ENCODE results near the gene TMIGD1.

Gene TMIGD1

GRCh38 chr17:30369995-30370394 lies 36.1 kb upstream of the TMIGD1 start:
- no peak overlapping the region for H2AFZ ChIP-seq (ENCODE audit: low read length)
- H3F3A ChIP-seq (ENCODE audit: insufficient read depth, low read length): no peaks in the 10 kb centered on the region
- H3K27ac ChIP-seq (ENCODE audit: low read length): no peak overlapping the region
- DNase-seq: no peak
- H3K79me2 ChIP-seq (ENCODE audit: low read length): no peaks in the 10 kb centered on the region
- H3K4me2 ChIP-seq (ENCODE audit: low read depth, low read length): no peak overlapping the region
- no peaks in the 10 kb centered on the region for H3K9me3 ChIP-seq (replicated peaks; ENCODE audit: insufficient read depth, low read length)
- H3K4me3 ChIP-seq (ENCODE audit: low read length): no peak overlapping the region
- H3K9me2 ChIP-seq (replicated peaks; ENCODE audit: insufficient read depth, low read length): no peaks in the 10 kb centered on the region
- H3K9ac ChIP-seq (ENCODE audit: low read length): no peak overlapping the region
- H4K20me1 ChIP-seq (ENCODE audit: insufficient read depth, low read length): no peaks in the 10 kb centered on the region
- no peaks in the 10 kb centered on the region for H3K4me1 ChIP-seq (ENCODE audit: low read length)
- no peak for TF ChIP-seq EZH2 (optimal IDR thresholded peaks at IDR 0.05; ENCODE audit: low read depth, low read length)
- no peak for TF ChIP-seq CTCF (IDR thresholded peaks at IDR 0.05; ENCODE audit: low read length)
- no peak for TF ChIP-seq EZH2phosphoT487 (IDR thresholded peaks at IDR 0.05; ENCODE audit: low read length)
- H3K27me3 ChIP-seq (replicated peaks; ENCODE audit: insufficient read depth, low read length): no peaks in the 10 kb centered on the region
- no peaks in the 10 kb centered on the region for H3K36me3 ChIP-seq (replicated peaks; ENCODE audit: insufficient read depth, low read length)

DNA sequence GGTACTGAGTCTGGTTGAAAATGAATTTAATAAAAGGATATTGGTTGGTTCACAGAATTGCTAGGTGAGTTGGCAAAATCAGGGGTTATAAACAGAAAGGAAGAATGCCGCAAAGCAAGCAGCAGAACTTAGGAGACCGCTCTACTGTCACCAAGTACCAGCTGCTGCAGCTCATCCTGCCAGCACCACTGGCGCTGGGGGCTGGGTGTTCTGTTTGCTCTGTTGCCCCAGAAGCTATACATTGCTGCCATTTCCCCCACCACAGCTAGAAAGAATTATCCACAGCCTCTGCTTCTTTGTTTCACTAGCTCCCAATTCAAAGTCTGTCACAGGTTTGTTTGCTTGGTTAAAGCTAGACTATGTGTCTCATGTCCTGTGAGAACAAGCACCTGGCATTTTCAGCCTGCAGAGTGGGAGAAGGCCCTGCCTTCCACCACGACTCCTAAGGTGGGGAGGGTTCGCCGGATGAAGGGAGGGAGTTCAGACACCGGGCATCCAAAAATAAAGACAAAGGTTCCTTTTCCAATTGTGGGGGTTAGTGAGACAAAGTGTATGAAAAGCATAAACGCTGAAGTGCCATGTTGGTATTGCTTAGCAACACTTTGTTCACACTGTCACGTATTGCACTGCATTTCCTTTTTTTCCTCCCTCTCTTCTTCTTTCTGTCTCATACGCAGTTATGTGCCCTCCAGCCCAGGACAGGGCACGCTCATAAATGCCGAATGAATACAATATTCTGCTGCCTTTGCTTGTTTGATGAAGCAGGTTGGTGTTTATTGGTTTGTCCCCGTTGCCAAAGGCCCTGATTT lies 35.3 kb upstream of the TMIGD1 start:
- no peak for DNase-seq
- Histone ChIP-seq H3K9me2 (replicated peaks; ENCODE audit: insufficient read depth, low read length) (no peaks in the 10 kb centered on the region), H3K4me2 (ENCODE audit: low read depth, low read length) (no peak overlapping the region), H2AFZ (ENCODE audit: low read length) (no peak overlapping the region), H3K4me1 (ENCODE audit: low read length) (peaks cover 2% of the 10 kb centered on the region), H3K27me3 (replicated peaks; ENCODE audit: insufficient read depth, low read length) (no peaks in the 10 kb centered on the region), H4K20me1 (ENCODE audit: insufficient read depth, low read length) (no peaks in the 10 kb centered on the region), H3K9me3 (replicated peaks; ENCODE audit: insufficient read depth, low read length) (no peaks in the 10 kb centered on the region), H3F3A (ENCODE audit: insufficient read depth, low read length) (peaks cover 2% of the 10 kb centered on the region), H3K36me3 (replicated peaks; ENCODE audit: insufficient read depth, low read length) (no peaks in the 10 kb centered on the region), H3K79me2 (ENCODE audit: low read length) (no peaks in the 10 kb centered on the region), H3K27ac (ENCODE audit: low read length) (no peak overlapping the region), H3K9ac (ENCODE audit: low read length) (no peak overlapping the region), H3K4me3 (ENCODE audit: low read length) (no peak overlapping the region)
- TF ChIP-seq CTCF (IDR thresholded peaks at IDR 0.05; ENCODE audit: low read length) (no peak), EZH2phosphoT487 (IDR thresholded peaks at IDR 0.05; ENCODE audit: low read length) (no peak), EZH2 (optimal IDR thresholded peaks at IDR 0.05; ENCODE audit: low read depth, low read length) (no peak)

- TF ChIP-seq EZH2 (optimal IDR thresholded peaks at IDR 0.05; ENCODE audit: low read depth, low read length): no peak
- TF ChIP-seq CTCF (IDR thresholded peaks at IDR 0.05; ENCODE audit: low read length): no peak
- TF ChIP-seq EZH2phosphoT487 (IDR thresholded peaks at IDR 0.05; ENCODE audit: low read length): no peak
- Histone ChIP-seq H3K27ac (ENCODE audit: low read length) (no peak overlapping the region), H3K9me2 (replicated peaks; ENCODE audit: insufficient read depth, low read length) (no peaks in the 10 kb centered on the region), H2AFZ (ENCODE audit: low read length) (no peak overlapping the region), H3K4me1 (ENCODE audit: low read length) (peaks cover 11% of the 10 kb centered on the region), H3K4me3 (ENCODE audit: low read length) (no peak overlapping the region), H3K4me2 (ENCODE audit: low read depth, low read length) (no peak overlapping the region), H3K27me3 (replicated peaks; ENCODE audit: insufficient read depth, low read length) (no peaks in the 10 kb centered on the region), H3K9ac (ENCODE audit: low read length) (no peak overlapping the region), H3K79me2 (ENCODE audit: low read length) (no peaks in the 10 kb centered on the region), H3K36me3 (replicated peaks; ENCODE audit: insufficient read depth, low read length) (no peaks in the 10 kb centered on the region), H3F3A (ENCODE audit: insufficient read depth, low read length) (peaks cover 17% of the 10 kb centered on the region), H3K9me3 (replicated peaks; ENCODE audit: insufficient read depth, low read length) (no peaks in the 10 kb centered on the region), H4K20me1 (ENCODE audit: insufficient read depth, low read length) (no peaks in the 10 kb centered on the region)
- DNase-seq: no peak
Measured at GRCh38 chr17:30366536-30366935, 32.7 kb upstream of the TMIGD1 start.
